GM23248 (cell line): ENCODE data around the gene IKZF1.

Source experiments
- EZH2 ChIP-seq: fragments of 200-600 bp; sonication (generic); IDR thresholded peaks from 2 replicates; pipeline ENCODE4 v1.6.1; 2018; ENCODE audit warnings: antibody characterized with exemption, mild to moderate bottlenecking; ENCODE audit not compliant: insufficient read depth, poor library complexity, severe bottlenecking
- EZH2phosphoT487 ChIP-seq: fragments of 200-600 bp; sonication (generic); IDR thresholded peaks from 2 replicates; pipeline ENCODE4 v1.6.1; 2018; ENCODE audit warnings: antibody characterized with exemption, moderate library complexity, mild to moderate bottlenecking, low read depth; ENCODE audit not compliant: insufficient read depth

DNA sequence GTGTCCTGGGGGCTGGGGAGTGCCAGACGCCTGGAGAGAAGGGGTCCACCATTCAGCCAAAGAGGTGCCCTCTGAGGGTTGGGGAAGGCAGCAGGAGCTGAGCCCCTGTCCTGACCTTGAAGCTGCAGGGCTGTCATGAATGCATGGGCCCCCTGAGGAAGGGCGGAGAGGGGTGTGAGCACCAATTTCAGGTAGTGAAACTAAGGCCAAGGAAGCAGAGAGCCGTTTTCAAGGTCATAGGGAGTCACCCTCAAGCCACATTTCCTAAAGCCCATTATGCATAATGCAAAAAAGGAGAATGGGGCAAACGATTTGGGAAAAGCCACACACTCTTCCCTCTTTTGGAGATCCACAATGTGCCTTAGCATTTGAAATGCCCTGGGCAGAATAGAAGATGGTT lies 108.5 kb downstream of the IKZF1 start:
- no peak for TF ChIP-seq EZH2phosphoT487
- no peak for TF ChIP-seq EZH2
